GM12878 (cell line): ENCODE data around the gene KIFC3. TPM values are rescaled to one million over a fixed set of nuclear protein-coding genes. Genes with fewer than 3 reads are reported as not detected.

Experiments used
- ATF2 ChIP-seq: IDR thresholded peaks from 2 replicates; pipeline ENCODE4 v1.6.1; 2012; ENCODE audit warnings: low read length, inconsistent platforms
- E4F1 ChIP-seq: fragments of 450-650 bp; IDR thresholded peaks from 2 replicates; pipeline ENCODE4 v1.6.1; 2018; ENCODE audit warnings: borderline replicate concordance, mild to moderate bottlenecking; ENCODE audit not compliant: partially characterized antibody
- NRF1 ChIP-seq: conservative IDR thresholded peaks from 2 replicates; pipeline ENCODE4 v1.6.1; 2011; ENCODE audit warnings: mild to moderate bottlenecking, low read depth, low read length, improper control_type of control experiment
- SUZ12 ChIP-seq: fragments of 200-600 bp; sonication (generic); IDR thresholded peaks from one replicate; pipeline ENCODE4 v1.6.1; 2018; ENCODE audit warnings: antibody characterized with exemption, mild to moderate bottlenecking; ENCODE audit not compliant: unreplicated experiment
- TAF1 ChIP-seq: IDR thresholded peaks from 2 replicates; pipeline ENCODE4 v1.6.1; 2011; ENCODE audit warnings: mild to moderate bottlenecking, low read depth, low read length, borderline replicate concordance
- ZBTB40 ChIP-seq: fragments of 450-650 bp; IDR thresholded peaks from 2 replicates; pipeline ENCODE4 v1.6.1; 2016; ENCODE audit warnings: mild to moderate bottlenecking, moderate library complexity, borderline replicate concordance
- polyA plus RNA-seq, 11 experiments: library from polyadenylated mRNA; depleted of rRNA in 4 of 11; unstranded in 6 of 11; stranded (reverse) in 5 of 11; fragments of >200 nt; fragmentation: Nextera tagmentation in 4 of 11; fragmentation: Illumina TruSeq in 1 of 11; extraction: Ambion mirVana in 4 of 11; extraction: Trizol in 1 of 11; gene quantifications; 1 replicate in 1 of 11; 2 replicates in 10 of 11; pipeline versions ENCODE4 v1.2.1 to v1.2.3, GENCODE V29; 2011 to 2016; ENCODE audit warnings: inconsistent platforms in 2 of 11, missing spikeins in 2 of 11, low read depth in 1 of 11
- total RNA-seq, 4 experiments: library from RNA; depleted of rRNA in 3 of 4; stranded (reverse); fragments of >200 nt in 3 of 4; fragmentation: Illumina TruSeq in 1 of 4; extraction: Trizol in 1 of 4; gene quantifications; 2 replicates each; pipeline versions ENCODE4 v1.2.1 to v1.2.3, GENCODE V29; 2013 to 2021

The KIFC3 gene
- total and polyA plus RNA-seq, 10 of the 15 experiments (the other 5 are each of a cell fraction or from before 2014, with no cell fraction given) = 0.22 to 1.3 (median 0.26) TPM; not detected in 3

- TF ChIP-seq ZBTB40 (no peak), E4F1 (no peak), TAF1 (no peak), ATF2 (no peak), SUZ12 (no peak), NRF1 (no peak)
Observed at GRCh38 chr16:57728336-57729181, 73.7 kb downstream of the KIFC3 start (continued).
